ENCODE results near the gene ABCF2.

The ABCF2 gene

GRCh38 chr7:151225948-151226510 is 976 bp downstream of the ABCF2 start:
- DNase-seq = no peak
- peak overlapping the region; percentile 83 for H3K4me3 ChIP-seq (ENCODE audit: low read depth, low read length)
- no peaks in the 10 kb centered on the region for H3K27me3 ChIP-seq (replicated peaks)
- no peak overlapping the region for H3K27ac ChIP-seq
- H3K36me3 ChIP-seq (replicated peaks) = peaks cover 31% of the 10 kb centered on the region
- in situ Hi-C loops (cut with HindIII; ENCODE audit: low pct_ligation_motif_present, low sequenced_read_pairs) = no loop called here
- TF ChIP-seq, protein P1, sequence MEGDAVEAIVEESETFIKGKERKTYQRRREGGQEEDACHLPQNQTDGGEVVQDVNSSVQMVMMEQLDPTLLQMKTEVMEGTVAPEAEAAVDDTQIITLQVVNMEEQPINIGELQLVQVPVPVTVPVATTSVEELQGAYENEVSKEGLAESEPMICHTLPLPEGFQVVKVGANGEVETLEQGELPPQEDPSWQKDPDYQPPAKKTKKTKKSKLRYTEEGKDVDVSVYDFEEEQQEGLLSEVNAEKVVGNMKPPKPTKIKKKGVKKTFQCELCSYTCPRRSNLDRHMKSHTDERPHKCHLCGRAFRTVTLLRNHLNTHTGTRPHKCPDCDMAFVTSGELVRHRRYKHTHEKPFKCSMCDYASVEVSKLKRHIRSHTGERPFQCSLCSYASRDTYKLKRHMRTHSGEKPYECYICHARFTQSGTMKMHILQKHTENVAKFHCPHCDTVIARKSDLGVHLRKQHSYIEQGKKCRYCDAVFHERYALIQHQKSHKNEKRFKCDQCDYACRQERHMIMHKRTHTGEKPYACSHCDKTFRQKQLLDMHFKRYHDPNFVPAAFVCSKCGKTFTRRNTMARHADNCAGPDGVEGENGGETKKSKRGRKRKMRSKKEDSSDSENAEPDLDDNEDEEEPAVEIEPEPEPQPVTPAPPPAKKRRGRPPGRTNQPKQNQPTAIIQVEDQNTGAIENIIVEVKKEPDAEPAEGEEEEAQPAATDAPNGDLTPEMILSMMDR (IDR thresholded peaks at IDR 0.05; ENCODE audit: low read depth, low read length, missing control alignments) = no peak

- no peak for DNase-seq
- Histone ChIP-seq H3K4me3 (ENCODE audit: low read depth, low read length) (no peak overlapping the region), H3K36me3 (replicated peaks) (peaks cover 49% of the 10 kb centered on the region), H3K27ac (no peak overlapping the region), H3K27me3 (replicated peaks) (no peaks in the 10 kb centered on the region)
- TF ChIP-seq, protein P1 (IDR thresholded peaks at IDR 0.05; ENCODE audit: low read depth, low read length, missing control alignments) = no peak
- in situ Hi-C loops (cut with HindIII; ENCODE audit: low pct_ligation_motif_present, low sequenced_read_pairs) = no loop called here
Measured at GRCh38 chr7:151223728-151224127, 3.3 kb downstream of the ABCF2 start.

DNA sequence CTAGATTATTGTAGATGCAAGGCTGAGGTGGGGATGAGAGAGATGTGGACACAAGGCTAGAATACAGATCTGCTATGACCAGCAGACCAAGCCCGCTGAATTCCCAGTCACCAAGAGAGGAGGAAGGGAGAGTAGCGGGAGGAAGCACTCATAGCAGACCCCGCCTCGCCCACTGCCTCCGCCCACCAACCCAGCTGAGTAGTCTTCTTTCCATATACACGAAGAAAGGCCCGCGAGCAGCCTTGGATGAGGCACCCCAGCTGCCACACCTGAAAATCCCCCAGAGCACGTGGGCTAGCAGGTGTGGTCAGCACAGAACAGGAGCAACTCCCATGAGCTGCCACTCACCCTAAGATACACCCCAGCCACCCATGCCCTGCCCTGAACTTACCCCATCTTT is 8.8 kb downstream of the ABCF2 start:
- in situ Hi-C loops (cut with HindIII; ENCODE audit: low pct_ligation_motif_present, low sequenced_read_pairs) = no loop called here
- Histone ChIP-seq H3K4me3 (ENCODE audit: low read depth, low read length) (no peak overlapping the region), H3K36me3 (replicated peaks) (peaks cover 77% of the 10 kb centered on the region), H3K27me3 (replicated peaks) (no peaks in the 10 kb centered on the region), H3K27ac (no peak overlapping the region)
- TF ChIP-seq, protein P1 (IDR thresholded peaks at IDR 0.05; ENCODE audit: low read depth, low read length, missing control alignments) = no peak
- no peak for DNase-seq

DNA sequence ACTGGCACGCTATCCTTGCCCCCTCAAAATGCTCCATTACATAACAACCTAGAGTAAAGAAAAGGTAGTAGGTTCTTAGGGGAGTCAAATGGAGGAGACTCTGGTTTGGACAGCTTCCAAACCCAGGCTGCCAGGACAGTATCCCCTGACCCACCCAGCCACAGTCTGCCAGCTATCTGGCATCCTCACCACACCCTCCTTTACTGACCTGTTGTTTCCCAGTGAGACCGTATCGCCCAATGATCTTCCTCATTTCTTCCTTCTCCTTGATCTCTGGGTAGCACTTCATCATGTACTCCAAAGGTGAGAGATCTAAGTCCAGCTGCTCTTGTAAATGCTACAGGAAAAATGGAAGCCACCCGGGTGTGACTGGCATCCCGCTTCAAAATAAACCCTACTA is 11.6 kb downstream of the ABCF2 start:
- H3K36me3 ChIP-seq (replicated peaks) = peaks cover 63% of the 10 kb centered on the region
- TF ChIP-seq, protein P1 (IDR thresholded peaks at IDR 0.05; ENCODE audit: low read depth, low read length, missing control alignments) = no peak
- no peaks in the 10 kb centered on the region for H3K27me3 ChIP-seq (replicated peaks)
- no peak overlapping the region for H3K4me3 ChIP-seq (ENCODE audit: low read depth, low read length)
- in situ Hi-C loops (cut with HindIII; ENCODE audit: low pct_ligation_motif_present, low sequenced_read_pairs) = no loop called here
- DNase-seq = no peak
- no peak overlapping the region for H3K27ac ChIP-seq

DNA sequence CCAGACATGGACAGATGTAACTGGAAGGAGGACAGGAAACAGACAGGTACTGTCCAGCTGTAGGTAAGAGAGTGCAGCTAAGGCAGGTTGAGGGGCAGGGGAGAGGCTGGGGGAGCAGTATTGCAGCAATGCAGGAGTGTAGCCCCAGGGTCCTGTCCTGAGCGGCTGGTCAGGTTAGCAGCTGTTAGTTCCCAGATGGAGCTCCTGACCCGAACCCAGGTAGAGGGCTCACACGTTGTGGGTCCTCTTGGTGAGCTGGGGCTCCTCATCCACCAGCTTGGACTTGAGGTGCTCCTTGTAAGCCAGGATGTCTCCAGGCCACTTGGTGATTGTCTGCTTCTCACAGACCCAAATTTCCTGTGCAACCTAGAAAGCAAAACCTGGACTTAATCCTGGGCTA is 13.2 kb downstream of the ABCF2 start:
- Histone ChIP-seq H3K27me3 (replicated peaks) (no peaks in the 10 kb centered on the region), H3K4me3 (ENCODE audit: low read depth, low read length) (no peak overlapping the region), H3K36me3 (replicated peaks) (peaks cover 50% of the 10 kb centered on the region), H3K27ac (no peak overlapping the region)
- in situ Hi-C loops (cut with HindIII; ENCODE audit: low pct_ligation_motif_present, low sequenced_read_pairs) = no loop called here
- TF ChIP-seq, protein P1 (IDR thresholded peaks at IDR 0.05; ENCODE audit: low read depth, low read length, missing control alignments) = no peak
- no peak for DNase-seq

- Histone ChIP-seq H3K4me3 (ENCODE audit: low read depth, low read length) (no peak overlapping the region), H3K36me3 (replicated peaks) (peaks cover 41% of the 10 kb centered on the region), H3K27ac (no peak overlapping the region), H3K27me3 (replicated peaks) (no peaks in the 10 kb centered on the region)
- TF ChIP-seq, protein P1 (IDR thresholded peaks at IDR 0.05; ENCODE audit: low read depth, low read length, missing control alignments) = no peak
- DNase-seq = no peak
- in situ Hi-C loops (cut with HindIII; ENCODE audit: low pct_ligation_motif_present, low sequenced_read_pairs) = no loop called here
Measured at GRCh38 chr7:151212626-151213025, 14.4 kb downstream of the ABCF2 start.

Measured in brain microvascular endothelial cell (primary cell).